PC-9 (cell line): Measurements from ENCODE around the gene KPNB1. TPM values are rescaled to one million over a fixed set of nuclear protein-coding genes. Genes with fewer than 3 reads are reported as not detected.

Experiments
- BruUV-seq: library from RNA; stranded (reverse); fragments of 400-500 nt; replicated peaks from 2 replicates; lab custom pipeline; 2021; lab: Mats Ljungman, UMichigan
- CTCF ChIA-PET: fragments of 300-600 bp; sonication (Branson Sonifier 250); formaldehyde crosslinking; loops from one replicate; lab custom pipeline; 2022; ENCODE audit warnings: antibody characterized with exemption; lab: Charles Lee
- POLR2A ChIA-PET: fragments of 300-600 bp; sonication (Branson Sonifier 250); formaldehyde crosslinking; loops from one replicate; lab custom pipeline; 2022; ENCODE audit warnings: antibody characterized with exemption; ENCODE audit not compliant: unreplicated experiment; lab: Charles Lee
- DNase-seq, 2 experiments: peaks; one replicate each; pipeline versions ENCODE4 v3.0.0 to v3.0.0-alpha.2; 2015 to 2022; ENCODE audit warnings: mixed read lengths in 1 of 2
- H2AFZ ChIP-seq: fragments of 200-600 bp; sonication (generic); 2 replicates; pipeline ENCODE4 v1.8.1; 2017; ENCODE audit warnings: antibody characterized with exemption
- H3F3A ChIP-seq: fragments of 200-600 bp; sonication (generic); 2 replicates; pipeline ENCODE4 v1.8.1; 2017; ENCODE audit warnings: antibody characterized with exemption, mild to moderate bottlenecking, low read depth; ENCODE audit not compliant: insufficient read depth
- H3K27ac ChIP-seq: fragments of 200-600 bp; sonication (generic); 2 replicates; pipeline ENCODE4 v1.6.1; 2016; ENCODE audit warnings: mixed run types
- H3K27me3 ChIP-seq: fragments of 200-600 bp; sonication (generic); 2 replicates; pipeline ENCODE4 v1.6.1; 2016; ENCODE audit warnings: low read depth, mixed run types; ENCODE audit not compliant: insufficient read depth
- H3K36me3 ChIP-seq: fragments of 200-600 bp; sonication (generic); 2 replicates; pipeline ENCODE4 v1.6.1; 2016; ENCODE audit warnings: low read depth, mixed run types
- H3K4me1 ChIP-seq: fragments of 200-600 bp; sonication (generic); replicated peaks from 2 replicates; pipeline ENCODE4 v1.6.1; 2016; ENCODE audit warnings: mixed run types; ENCODE audit not compliant: insufficient read depth
- H3K4me2 ChIP-seq: fragments of 200-600 bp; sonication (generic); 2 replicates; pipeline ENCODE4 v1.6.1; 2017; ENCODE audit warnings: mixed run types
- H3K4me3 ChIP-seq: fragments of 200-600 bp; sonication (generic); 2 replicates; pipeline ENCODE4 v1.6.1; 2016; ENCODE audit warnings: mixed run types
- H3K79me2 ChIP-seq: fragments of 200-600 bp; sonication (generic); 2 replicates; pipeline ENCODE4 v1.6.1; 2017; ENCODE audit warnings: low read depth, mixed run types
- H3K9me2 ChIP-seq: fragments of 200-600 bp; sonication (generic); 2 replicates; pipeline ENCODE4 v1.8.1; 2017; ENCODE audit warnings: mild to moderate bottlenecking; ENCODE audit not compliant: insufficient read depth
- H3K9me3 ChIP-seq: fragments of 200-600 bp; sonication (generic); 2 replicates; pipeline ENCODE4 v1.8.1; 2016; ENCODE audit warnings: low read depth; ENCODE audit not compliant: insufficient read depth
- H4K20me1 ChIP-seq: fragments of 200-600 bp; sonication (generic); 2 replicates; pipeline ENCODE4 v1.8.1; 2017; ENCODE audit not compliant: insufficient read depth
- EZH2 ChIP-seq: fragments of 200-600 bp; sonication (generic); IDR thresholded peaks from 2 replicates; pipeline ENCODE4 v1.8.0; 2017; ENCODE audit warnings: antibody characterized with exemption, low read depth
- intact Hi-C: fragments of 100-400 bp; cut with micrococcal nuclease; formaldehyde crosslinking; loops from one replicate; pipeline ENCODE4 v1.10.0; 2022; ENCODE audit not compliant: unreplicated experiment
- total RNA-seq: library from RNA; stranded (reverse); gene quantifications from 2 replicates; pipeline ENCODE4 v1.2.3, GENCODE V29; 2021
- TF ChIP-seq, protein P1 (sequence below): fragments of 200-600 bp; sonication (generic); conservative IDR thresholded peaks from 2 replicates; pipeline ENCODE4 v1.6.1; 2017; ENCODE audit warnings: mixed run types, antibody characterized with exemption, mild to moderate bottlenecking, moderate library complexity

The KPNB1 gene
- total RNA-seq, 1 experiment from 2014 or later: 306 TPM

DNA sequence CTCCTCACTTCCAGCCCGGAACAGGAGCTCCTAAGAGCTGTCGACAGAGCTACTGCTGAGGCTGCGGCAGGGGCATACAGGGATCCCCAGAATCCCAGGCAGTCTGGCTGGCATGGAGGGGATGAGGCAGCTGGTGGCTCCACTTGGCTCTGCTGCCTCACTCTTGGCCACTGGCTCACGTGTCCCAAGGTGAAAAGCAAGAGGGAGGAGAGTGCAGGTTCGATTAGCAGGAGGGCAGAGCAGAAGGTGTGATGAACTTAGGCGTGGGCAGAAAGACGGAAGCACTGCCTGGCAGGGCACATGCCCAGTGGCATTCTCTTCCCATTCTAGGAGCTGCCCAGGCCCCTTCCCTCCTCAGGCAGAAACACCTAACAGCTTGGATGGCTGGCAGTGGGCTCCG, 72.0 kb downstream of the KPNB1 start:
- BruUV-seq: no TSS peak
- no peak for TF ChIP-seq EZH2
- TF ChIP-seq, protein P1, sequence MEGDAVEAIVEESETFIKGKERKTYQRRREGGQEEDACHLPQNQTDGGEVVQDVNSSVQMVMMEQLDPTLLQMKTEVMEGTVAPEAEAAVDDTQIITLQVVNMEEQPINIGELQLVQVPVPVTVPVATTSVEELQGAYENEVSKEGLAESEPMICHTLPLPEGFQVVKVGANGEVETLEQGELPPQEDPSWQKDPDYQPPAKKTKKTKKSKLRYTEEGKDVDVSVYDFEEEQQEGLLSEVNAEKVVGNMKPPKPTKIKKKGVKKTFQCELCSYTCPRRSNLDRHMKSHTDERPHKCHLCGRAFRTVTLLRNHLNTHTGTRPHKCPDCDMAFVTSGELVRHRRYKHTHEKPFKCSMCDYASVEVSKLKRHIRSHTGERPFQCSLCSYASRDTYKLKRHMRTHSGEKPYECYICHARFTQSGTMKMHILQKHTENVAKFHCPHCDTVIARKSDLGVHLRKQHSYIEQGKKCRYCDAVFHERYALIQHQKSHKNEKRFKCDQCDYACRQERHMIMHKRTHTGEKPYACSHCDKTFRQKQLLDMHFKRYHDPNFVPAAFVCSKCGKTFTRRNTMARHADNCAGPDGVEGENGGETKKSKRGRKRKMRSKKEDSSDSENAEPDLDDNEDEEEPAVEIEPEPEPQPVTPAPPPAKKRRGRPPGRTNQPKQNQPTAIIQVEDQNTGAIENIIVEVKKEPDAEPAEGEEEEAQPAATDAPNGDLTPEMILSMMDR: no peak
- Histone ChIP-seq H3K4me2 (peak overlapping the region; percentile 70), H3K9me3 (no peaks in the 10 kb centered on the region), H3K4me1 (peaks cover 45% of the 10 kb centered on the region), H3K27ac (no peak overlapping the region), H3K27me3 (no peaks in the 10 kb centered on the region), H2AFZ (no peak overlapping the region), H3K9me2 (no peaks in the 10 kb centered on the region), H3K4me3 (peak overlapping the region; percentile 11; the same call in 1 of the 2 replicates), H3K36me3 (no peaks in the 10 kb centered on the region), H3K79me2 (no peaks in the 10 kb centered on the region), H3F3A (peaks cover 17% of the 10 kb centered on the region), H4K20me1 (no peaks in the 10 kb centered on the region)
- intact Hi-C loops: no loop called here
- CTCF ChIA-PET: interaction anchor here (0.6 kb wide), 1 partner anchor 177 kb away, joined by 3 read pairs; no protein-coding TSS in a partner anchor
- no peak for DNase-seq
- POLR2A ChIA-PET: no interaction called here

DNA sequence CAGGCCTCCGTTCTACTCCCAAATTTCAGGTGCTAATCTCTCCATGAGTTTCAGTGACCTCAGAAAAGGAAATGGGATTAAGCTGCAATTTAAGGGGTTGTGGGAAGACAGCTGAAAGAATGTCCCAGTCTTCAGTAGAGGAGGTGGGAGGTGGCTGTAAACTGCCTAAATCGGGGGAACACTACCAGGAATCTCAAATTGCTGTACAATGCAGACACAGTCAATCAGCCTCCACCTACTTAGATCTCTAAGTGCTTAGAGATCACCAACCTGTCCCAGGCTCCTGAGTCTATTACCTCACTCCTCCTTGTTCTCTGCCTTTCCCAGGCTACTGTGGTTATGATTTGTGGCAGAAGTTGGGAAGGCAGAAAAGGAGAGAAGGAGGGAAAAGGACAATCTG, 75.0 kb downstream of the KPNB1 start:
- Histone ChIP-seq H3K27me3 (peaks cover 13% of the 10 kb centered on the region), H4K20me1 (no peaks in the 10 kb centered on the region), H3K9me2 (no peaks in the 10 kb centered on the region), H3F3A (peaks cover 9% of the 10 kb centered on the region), H3K27ac (no peak overlapping the region), H3K4me3 (no peak overlapping the region), H3K4me1 (peaks cover 25% of the 10 kb centered on the region), H3K79me2 (no peaks in the 10 kb centered on the region), H3K4me2 (no peak overlapping the region), H3K36me3 (no peaks in the 10 kb centered on the region), H3K9me3 (no peaks in the 10 kb centered on the region), H2AFZ (no peak overlapping the region)
- ChIA-PET POLR2A (no interaction called here), CTCF (interaction anchor here (0.6 kb wide), 1 partner anchor 25 kb away, joined by 11 read pairs; no protein-coding TSS in a partner anchor)
- BruUV-seq: no TSS peak
- no peak for DNase-seq
- TF ChIP-seq EZH2: no peak
- TF ChIP-seq, protein P1: no peak
- intact Hi-C loops: no loop called here

DNA sequence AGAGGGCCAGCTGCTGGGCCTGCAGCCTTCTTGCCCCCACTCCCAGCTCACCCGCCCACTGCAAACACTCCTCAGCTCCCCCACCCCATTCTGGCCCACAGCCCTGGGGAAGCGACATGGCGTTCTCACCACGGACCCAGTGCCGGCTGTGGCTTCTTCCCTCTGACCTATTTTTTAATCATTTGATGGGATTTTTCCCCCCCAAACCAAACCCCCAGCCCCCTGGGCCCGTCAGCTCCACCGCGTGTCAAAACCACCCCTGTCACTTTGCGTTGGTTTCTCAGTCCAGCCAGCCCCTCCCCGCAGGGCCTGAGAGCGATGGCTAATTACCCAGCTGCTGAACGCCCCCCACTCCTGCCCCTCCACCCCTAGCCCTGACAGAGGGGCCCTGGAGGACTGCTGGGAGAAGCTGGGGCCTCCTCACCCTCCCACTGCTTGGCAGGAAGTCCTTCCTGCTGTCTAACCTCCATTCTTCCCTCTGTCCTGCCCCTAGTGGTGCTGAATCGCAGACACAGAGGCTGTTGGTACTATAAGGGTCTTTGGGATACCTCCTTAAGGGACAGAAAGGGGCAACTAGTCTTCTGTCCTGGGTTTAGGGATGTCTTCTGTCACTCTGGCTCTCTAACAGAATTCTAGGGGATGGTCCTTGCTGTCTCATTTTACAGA, 75.9 kb downstream of the KPNB1 start:
- H3K9me2 ChIP-seq: no peaks in the 10 kb centered on the region
- peaks cover 21% of the 10 kb centered on the region for H3K27me3 ChIP-seq
- TF ChIP-seq, protein P1: no peak
- TF ChIP-seq EZH2: no peak
- H3K9me3 ChIP-seq: no peaks in the 10 kb centered on the region
- BruUV-seq: no TSS peak
- ChIA-PET CTCF (no interaction called here), POLR2A (no interaction called here)
- H3K27ac ChIP-seq: no peak overlapping the region
- H3K4me3 ChIP-seq: no peak overlapping the region
- no peaks in the 10 kb centered on the region for H3K79me2 ChIP-seq
- no peaks in the 10 kb centered on the region for H4K20me1 ChIP-seq
- no peaks in the 10 kb centered on the region for H3K36me3 ChIP-seq
- no peak overlapping the region for H3K4me2 ChIP-seq
- peaks cover 2% of the 10 kb centered on the region for H3F3A ChIP-seq
- no peak for DNase-seq
- no peak overlapping the region for H2AFZ ChIP-seq
- peaks cover 16% of the 10 kb centered on the region for H3K4me1 ChIP-seq
- intact Hi-C loops: no loop called here
